A549 (cell line): Measurements from ENCODE around the gene RUVBL2.

Experiments used
- BHLHE40 ChIP-seq: IDR thresholded peaks from 2 replicates; pipeline ENCODE4 v1.6.1; 2012; ENCODE audit warnings: low read depth, low read length, inconsistent platforms
- CTCF ChIP-seq: fragments of >200 bp; sonication (Bioruptor Twin); formaldehyde crosslinking; IDR thresholded peaks from 3 replicates; pipeline ENCODE4 v1.5.1; 2016
- ESRRA ChIP-seq: fragments of 150-350 bp; IDR thresholded peaks from 2 replicates; pipeline ENCODE4 v1.6.1; 2014; ENCODE audit warnings: mild to moderate bottlenecking, low read length, borderline replicate concordance
- MAX ChIP-seq: IDR thresholded peaks from 2 replicates; pipeline ENCODE4 v1.6.1; 2012
- MYC ChIP-seq: IDR thresholded peaks from 2 replicates; pipeline ENCODE4 v1.6.1; 2012; ENCODE audit warnings: mild to moderate bottlenecking, inconsistent platforms, low read length, improper control_type of control experiment, borderline replicate concordance
- POLR2A ChIP-seq: IDR thresholded peaks from 2 replicates; pipeline ENCODE4 v1.6.1; 2012; ENCODE audit warnings: mild to moderate bottlenecking, low read length
- RARB ChIP-seq: fragments of 250-450 bp; sonication (Bioruptor Pico); IDR thresholded peaks from 2 replicates; pipeline ENCODE4 v1.8.0; 2021; ENCODE audit warnings: mild to moderate bottlenecking, moderate library complexity
- RFX5 ChIP-seq: fragments of 450-650 bp; IDR thresholded peaks from 2 replicates; pipeline ENCODE4 v1.7.1; 2014; ENCODE audit warnings: antibody characterized with exemption, mild to moderate bottlenecking, moderate library complexity

- no peak for TF ChIP-seq MYC
- TF ChIP-seq RFX5: no peak
- TF ChIP-seq POLR2A: peak; percentile 27
- TF ChIP-seq ESRRA: no peak
- no peak for TF ChIP-seq CTCF
- TF ChIP-seq RARB: no peak; the same call in 1 of the 2 replicates
- no peak for TF ChIP-seq BHLHE40
- TF ChIP-seq MAX: no peak
These were observed 26.9 kb upstream of the RUVBL2 start for GRCh38 chr19:48966541-48967345.
